NCI-H524 (cell line): Measurements from ENCODE around the gene BLCAP.
"Not testable (repeated sequence)": the region's sequence is repeated elsewhere in the genome, so short reads cannot be mapped to it uniquely, and the experiment has no call there.

ENCODE experiments used
- DNase-seq, 2 experiments: peaks; one replicate each; lab custom pipeline; 2025; lab: John Stamatoyannopoulos, UW

BLCAP gene

DNA sequence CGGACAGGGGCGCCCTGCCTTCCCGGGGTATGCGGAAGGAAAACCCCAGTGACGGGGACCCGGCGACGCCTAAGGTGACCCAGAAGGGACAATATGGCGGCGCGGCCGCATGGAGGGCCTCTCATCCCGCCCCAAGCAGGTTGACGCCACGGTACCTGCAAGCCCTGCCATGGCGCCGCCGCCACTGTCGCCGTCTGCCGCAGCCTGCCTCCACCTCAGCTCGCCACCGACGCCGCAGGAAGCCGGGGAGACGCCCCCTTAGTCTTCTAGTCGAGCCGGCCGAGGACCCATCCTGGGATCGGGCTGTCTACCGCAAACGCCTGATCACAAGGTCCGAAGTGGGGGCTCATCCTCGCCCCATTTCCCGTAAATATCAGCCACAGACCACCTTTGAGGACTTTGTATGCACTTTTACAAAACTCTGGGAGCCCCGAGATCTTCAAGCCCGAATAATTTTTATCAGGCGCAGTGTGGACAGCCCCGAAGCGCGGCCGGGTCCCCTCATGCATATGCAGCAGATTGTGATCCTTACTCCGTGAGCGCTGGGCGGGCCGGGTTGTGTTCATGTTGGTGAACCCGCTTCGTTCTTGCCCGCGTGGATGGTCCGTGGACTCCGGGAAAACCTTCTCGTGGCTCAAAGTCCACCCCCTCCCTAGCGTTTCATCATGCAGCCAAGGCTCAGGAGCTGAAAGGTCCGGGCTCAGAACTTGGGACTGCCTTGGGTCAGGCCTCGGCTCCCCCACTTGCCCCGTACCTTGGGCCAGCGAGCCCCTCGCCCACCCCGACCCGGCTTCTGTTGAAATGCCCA is at the start of gene BLCAP:
Gene BLCAP, minus strand, starts transcription at position 239 of the 808 bp plus-strand sequence. CDS start 8,702 bp downstream, outside the sequence.
- peak; percentile 92 to 96 for DNase-seq

- DNase-seq, result not testable (repeated sequence)
Observed at GRCh38 chr20:37577436-37577835, 49.8 kb upstream of the BLCAP start.

GRCh38 chr20:37576911-37577310 is 49.2 kb upstream of the BLCAP start:
- no peak for DNase-seq

DNA sequence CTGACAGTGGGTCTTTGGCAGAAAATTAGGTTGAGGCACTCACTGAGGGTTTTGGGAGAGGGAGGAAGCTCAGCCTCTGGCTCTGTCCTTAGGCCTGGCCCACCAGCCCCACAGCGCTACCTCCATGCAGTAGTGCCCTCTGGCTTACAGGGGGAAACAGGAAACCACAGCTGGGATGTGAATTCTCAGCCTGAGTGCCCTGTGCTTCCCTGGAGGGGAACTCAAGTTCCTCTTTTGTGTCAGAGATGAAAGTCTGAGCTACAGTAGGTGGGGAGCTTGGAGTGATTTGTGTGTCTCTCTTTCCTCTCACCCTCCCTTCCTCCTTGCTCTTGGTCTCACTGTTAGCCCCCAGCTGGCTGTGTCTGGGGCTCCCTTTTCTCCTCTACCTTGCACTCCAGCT is 48.2 kb upstream of the BLCAP start:
- no peak for DNase-seq

DNA sequence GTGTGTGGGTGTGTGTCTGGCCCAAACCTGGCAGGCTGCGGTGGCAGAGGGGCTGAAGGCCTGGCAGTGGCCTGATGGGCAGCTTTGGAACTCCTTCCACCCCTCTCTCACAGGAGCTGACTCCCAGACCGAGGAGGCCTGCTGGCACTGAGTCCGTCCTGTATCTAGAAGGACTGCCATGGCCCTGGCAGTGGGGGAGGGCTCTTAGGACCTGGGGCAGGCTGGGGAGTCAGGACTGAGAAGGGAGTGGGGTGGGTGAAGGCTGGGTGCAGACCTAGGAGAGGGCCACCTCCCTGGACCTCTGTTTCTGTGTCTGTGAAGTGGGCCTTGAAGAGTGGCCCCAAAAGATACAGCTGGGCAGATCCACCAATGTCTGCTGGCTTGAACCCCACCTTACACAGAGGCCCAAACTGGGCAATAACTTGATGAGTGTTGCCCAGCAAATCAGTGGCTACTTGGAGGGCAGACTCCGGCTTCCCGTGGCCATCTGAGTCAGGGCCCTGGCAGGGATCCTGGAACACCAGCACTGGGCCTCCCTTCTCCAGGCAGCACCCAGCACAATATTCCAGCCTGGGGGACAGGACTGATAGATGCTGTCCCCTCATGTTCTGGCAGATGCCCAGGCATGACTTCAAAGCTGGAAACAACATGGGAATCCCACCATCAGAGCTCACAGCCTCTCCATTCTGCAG is 46.7 kb upstream of the BLCAP start:
- DNase-seq, result no peak

DNA sequence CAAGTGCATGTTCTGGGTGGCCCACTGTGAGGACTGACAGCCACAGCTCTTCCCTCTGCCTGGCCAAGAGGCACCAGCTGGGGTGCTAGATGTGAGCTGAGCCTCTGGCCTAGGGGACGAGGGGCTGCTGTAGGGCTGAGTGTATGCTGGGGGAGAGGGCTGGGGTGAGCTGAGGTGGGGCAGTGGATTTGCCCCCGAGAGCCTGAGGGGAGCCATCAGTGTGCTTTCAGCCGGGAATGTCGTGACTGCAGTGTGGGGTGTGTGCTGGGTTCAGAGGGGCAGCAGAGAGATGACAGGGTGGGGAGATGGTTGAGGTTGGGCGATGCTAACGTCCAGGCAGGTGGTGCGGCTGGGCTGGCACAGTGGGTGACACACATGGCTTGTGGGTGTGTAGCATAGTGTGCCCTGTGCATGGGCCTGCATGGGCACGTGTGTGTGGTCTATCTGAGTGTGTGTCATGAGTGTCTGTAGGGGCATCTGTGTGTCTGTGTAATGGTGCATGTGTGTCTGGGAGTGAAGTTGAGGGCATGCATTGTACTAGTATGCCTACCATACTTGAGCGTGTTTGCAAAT is 46.0 kb upstream of the BLCAP start:
- no peak for DNase-seq

GRCh38 chr20:37571033-37571432 is 43.4 kb upstream of the BLCAP start:
- DNase-seq, result no peak

GRCh38 chr20:37570419-37570818 is 42.7 kb upstream of the BLCAP start:
- no peak for DNase-seq

- peak; percentile 73 to 78 for DNase-seq
Observed at GRCh38 chr20:37567671-37568588, 40.3 kb upstream of the BLCAP start.

DNA sequence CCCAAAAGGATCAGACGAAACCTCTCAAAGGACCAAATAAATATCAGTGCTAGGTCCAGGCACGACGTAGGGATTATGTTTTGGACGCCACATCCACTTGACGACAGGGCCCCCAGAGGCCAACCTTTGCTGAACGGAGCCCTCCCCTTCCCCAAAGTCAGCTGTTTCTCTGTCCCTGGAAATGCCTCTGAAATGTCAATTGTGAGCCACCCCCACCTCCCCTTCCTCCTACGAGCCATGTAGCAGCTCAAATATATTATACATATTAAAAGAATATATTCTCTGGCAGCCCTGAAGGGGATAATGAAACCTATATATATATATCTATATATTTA is 39.6 kb upstream of the BLCAP start:
- DNase-seq, result peak; percentile 52 to 72

DNA sequence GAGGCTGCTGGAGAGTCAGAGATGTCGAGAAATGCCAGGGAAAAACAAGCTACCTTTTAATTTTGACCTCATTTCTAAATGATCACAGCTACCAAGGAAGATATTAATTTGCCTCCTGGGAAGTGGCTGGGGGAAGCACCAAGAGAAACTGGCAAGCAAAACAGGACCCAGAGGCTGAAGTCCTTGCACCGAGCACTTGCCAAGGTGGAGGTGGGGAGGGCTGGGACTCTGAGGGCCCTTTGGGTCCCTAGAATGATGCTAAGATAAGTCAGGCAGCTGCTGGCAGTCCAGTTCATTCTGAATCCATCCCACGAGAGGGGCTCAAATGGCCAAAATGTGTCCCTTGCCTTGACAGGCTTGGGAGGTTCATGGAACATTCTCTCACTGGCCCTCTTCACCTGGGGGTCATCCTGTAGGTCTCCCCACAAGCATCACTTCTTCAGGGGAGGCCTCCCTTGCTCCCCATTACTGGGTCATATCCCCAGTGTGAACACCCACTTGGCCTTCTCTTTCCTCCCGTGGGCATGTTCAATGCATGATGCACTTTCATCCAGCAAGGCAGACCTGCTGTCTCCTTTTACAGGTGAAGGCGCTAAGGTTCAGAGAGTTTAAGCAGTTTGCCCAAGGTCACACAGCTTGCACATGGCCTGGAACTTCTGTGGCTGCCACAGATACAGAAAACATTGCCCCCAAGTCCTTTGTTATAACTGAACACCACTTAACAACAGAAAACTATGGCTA is 39.1 kb upstream of the BLCAP start:
- DNase-seq, result no peak

- peak in 1 of 2 experiments; percentile 31 for DNase-seq
Observed at GRCh38 chr20:37565134-37565811, 37.6 kb upstream of the BLCAP start.

DNA sequence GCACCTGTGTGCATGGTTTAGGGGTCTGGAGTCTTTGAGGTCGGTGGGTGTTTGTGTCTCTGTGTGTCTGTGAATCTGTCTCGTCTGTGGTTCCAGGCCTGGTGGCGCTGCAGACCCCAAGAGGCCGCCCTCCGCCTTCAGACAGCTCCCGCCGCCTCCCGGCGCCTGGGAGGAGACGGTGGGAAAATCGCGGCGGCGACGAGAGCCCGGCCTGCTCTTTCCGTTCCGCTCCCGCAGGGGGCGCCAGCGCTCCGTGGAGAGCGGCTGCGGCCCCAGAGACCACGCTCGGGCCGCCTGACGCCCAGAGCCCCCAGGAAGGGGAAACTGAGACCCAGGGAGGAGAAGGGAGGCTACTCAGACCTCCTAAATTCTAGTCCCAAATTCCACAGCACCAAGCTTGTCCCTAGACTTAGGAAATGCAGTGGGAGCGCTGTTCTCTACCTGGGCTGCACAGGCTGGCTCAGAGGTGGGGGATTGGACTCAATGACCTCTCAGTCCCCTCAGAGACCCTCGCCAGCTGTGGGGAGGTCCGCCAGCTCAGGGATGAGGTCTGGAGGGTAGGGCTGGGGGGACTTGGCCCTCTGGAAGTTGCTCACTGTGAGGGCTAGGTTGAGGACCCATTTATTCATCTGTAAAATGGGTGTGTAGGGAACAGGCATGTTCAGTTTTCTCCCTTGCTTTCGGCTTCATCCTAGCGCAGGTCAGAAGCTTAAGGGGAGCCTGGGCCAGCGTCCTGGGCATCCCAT is 36.9 kb upstream of the BLCAP start:
- peak; percentile 27 to 76 for DNase-seq

- no peak for DNase-seq
Observed at GRCh38 chr20:37564016-37564387, 36.3 kb upstream of the BLCAP start.

GRCh38 chr20:37562695-37563480 is 35.2 kb upstream of the BLCAP start:
- no peak for DNase-seq

- DNase-seq, result no peak
Observed at GRCh38 chr20:37560629-37561028, 33.0 kb upstream of the BLCAP start.

DNA sequence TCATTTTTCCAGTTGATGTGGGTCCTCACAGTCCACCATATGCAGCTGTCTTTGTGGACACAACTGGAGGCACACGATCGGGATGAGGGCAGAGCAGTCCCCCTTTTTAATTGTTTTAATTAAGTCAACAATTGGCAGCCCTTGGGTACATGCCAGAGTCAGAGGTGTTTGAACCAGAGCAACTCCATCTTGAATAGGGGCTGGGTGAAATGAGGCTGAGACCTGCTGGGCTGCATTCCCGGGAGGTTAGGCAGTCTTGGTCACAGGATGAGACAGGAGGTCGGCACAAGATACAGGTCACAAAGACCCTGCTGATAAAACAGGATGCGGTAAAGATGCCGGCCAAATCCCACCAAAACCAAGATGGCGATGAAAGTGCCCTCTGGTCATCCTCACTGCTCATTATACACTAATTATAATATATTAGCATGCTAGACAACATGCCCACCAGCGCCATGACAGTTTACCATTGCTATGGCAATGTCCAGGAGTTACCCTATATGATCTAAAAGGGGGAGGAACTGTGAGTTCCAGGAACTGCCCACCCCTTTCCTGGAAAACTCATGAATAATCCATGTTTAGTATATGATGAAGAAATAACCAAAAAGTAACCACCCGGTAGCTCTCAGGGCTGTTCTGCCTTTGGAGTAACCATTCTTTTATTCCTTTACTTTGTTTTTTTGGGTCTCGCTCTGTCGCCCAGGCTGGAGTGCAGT is 31.8 kb upstream of the BLCAP start:
- DNase-seq, result no peak

GRCh38 chr20:37558779-37559178 is 31.1 kb upstream of the BLCAP start:
- DNase-seq, result no peak

GRCh38 chr20:37558306-37558705 is 30.6 kb upstream of the BLCAP start:
- DNase-seq, result no peak
